Aortic smooth muscle cell (primary cell): ENCODE data around the gene CDHR1. TPM values are rescaled to one million over a fixed set of nuclear protein-coding genes. Genes with fewer than 3 reads are reported as not detected.

Experiments used
- total RNA-seq: library from RNA; depleted of rRNA; stranded (reverse); fragments of >200 nt; gene quantifications from 2 replicates; pipeline ENCODE4 v1.2.3, GENCODE V29; 2014

Gene CDHR1
- not detected in 2 replicates for total RNA-seq

GRCh38 chr10:84194424-84195043, at the start of gene CDHR1:
Gene CDHR1, plus strand, starts transcription at chr10:84194537. Its CDS starts 224 bp downstream, at chr10:84194761.

DNA sequence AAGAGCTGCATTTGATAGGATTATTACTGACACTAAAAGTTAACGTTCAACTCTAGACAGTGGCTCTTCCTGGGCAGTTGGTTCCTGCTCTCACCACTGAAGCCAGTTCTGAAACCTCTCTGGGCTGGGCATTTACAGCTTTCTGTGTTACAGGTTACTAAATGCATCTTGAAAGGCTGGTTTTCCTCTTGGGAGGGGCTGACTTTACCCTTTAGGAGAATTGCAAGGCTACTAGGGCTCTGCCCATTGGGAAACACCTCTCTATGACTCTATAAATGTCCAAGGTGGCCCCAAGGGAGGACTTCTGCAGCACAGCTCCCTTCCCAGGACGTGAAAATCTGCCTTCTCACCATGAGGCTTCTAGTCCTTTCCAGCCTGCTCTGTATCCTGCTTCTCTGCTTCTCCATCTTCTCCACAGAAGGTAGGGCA, 20.8 kb upstream of the CDHR1 start, which contains the start of gene GPR15LG:
TSS of gene GPR15LG (plus strand) at position 301 of the 429 bp plus-strand sequence. CDS start at position 352, 51 bp downstream.

DNA sequence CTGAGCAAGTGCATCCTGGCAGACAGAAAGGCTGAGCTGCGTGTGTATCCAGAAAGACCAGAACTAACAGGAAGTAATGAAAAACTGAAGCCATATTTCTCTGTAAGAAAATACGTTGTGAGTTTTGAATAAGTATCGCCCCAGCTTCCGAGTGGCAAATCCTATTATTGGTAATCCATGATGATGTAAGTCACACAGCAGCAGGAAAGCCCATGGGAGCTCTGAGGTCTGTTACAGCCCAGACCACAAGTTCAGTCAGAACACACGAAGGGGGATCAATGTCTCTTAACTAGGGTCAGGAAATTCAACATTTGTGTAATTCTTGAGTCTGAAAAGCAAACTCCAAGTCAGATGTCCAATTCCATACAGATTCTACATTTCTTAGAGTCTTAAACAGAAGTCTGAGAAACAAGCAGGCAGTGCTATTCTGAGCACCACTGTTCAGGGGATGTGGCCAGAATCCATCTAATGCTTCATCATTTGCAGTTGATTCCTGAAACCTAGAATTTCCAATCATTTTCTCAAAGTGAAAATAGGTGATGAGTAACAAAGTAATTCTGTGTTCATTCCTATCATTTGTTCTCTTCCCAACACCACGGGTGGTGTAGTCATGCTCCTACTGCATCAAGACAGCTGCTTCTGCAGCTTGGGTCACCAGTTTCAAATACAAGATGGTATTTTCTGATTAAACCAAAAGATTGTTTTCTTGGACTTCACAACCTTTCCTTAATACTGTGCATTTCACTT, 31.3 kb downstream of the CDHR1 start, which contains the start of gene LRIT2:
TSS of gene LRIT2 (minus strand) at position 118 of the 747 bp plus-strand sequence. CDS start at position 94, 24 bp downstream.

GRCh38 chr10:84241185-84241790, 47.0 kb downstream of the CDHR1 start, which contains the start of gene LRIT1:
Gene LRIT1, minus strand, starts transcription at chr10:84241546. Its CDS starts 107 bp downstream, at chr10:84241439.

GRCh38 chr10:84244651-84245270, 50.4 kb downstream of the CDHR1 start, which contains the start of gene RGR:
Gene RGR, plus strand, starts transcription at chr10:84245053. Its CDS starts 38 bp downstream, at chr10:84245091.

Other genes with a start within 250 kb of the CDHR1 start
- 190 and 196 TPM in 2 replicates for gene GHITM, start 55.0 kb upstream of the CDHR1 start, total RNA-seq
- gene GPR15LG, start 20.7 kb upstream of the CDHR1 start, total RNA-seq, result not detected in 2 replicates
- gene LRIT2, start 31.0 kb downstream of the CDHR1 start, total RNA-seq, result not detected in 2 replicates
- gene LRIT1, start 47.0 kb downstream of the CDHR1 start, total RNA-seq, result not detected in 2 replicates
- gene RGR, start 50.5 kb downstream of the CDHR1 start, total RNA-seq, result not detected in 2 replicates
- 18.4 and 65.9 TPM in 2 replicates for gene CCSER2, start 134.1 kb downstream of the CDHR1 start, total RNA-seq